ENCODE results near the gene COL13A1. TPM values are rescaled to one million over a fixed set of nuclear protein-coding genes. Genes with fewer than 3 reads are reported as not detected.
A peak's percentile ranks its signal among the peaks of the same experiment; 100 is the strongest.

COL13A1 gene
- total and polyA plus RNA-seq, 2 donors (not counting 1 experiment from before 2014, with no cell fraction given), result 5.7 to 7.4 TPM

DNA sequence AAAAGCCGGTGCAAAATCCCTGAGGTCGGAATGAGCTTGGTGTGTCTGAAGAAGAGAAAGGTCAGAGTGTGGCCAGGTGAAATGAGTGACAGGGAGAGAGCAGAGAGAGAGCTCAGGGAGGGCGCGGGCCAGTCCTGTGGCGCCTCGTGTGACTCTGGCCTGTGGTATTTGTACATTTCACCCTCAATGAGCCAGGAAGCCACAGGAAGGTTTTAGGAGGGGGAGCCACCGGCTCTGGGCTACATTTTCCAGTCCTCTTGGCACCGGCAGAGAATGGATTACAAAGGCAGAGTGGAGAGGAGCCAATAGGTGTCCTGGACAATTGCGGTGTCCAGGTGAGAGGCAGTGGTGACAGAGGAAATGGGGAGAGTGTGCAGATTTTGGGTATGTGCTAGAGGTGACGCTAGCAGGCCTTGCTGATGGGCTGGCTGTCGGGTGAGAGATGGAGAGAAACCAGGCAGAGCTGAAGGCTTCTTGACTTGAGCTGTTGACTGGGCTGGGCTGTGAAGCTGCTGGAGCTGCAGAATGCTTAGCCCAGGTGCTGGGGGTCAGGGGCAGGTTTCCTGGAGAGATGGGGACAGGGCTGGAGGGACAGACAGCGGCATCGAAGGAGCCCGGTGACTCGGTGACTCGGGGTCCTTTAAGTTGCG is 38.1 kb downstream of the COL13A1 start:
- Histone ChIP-seq H3K27ac (ENCODE audit: insufficient read depth, low read length) (no peak overlapping the region), H3K36me3 (ENCODE audit: control insufficient read depth, insufficient read depth, low read length) (no peaks in the 10 kb centered on the region), H3K4me1 (ENCODE audit: control insufficient read depth, extremely low read depth, insufficient read depth, low read length) (peaks cover 8% of the 10 kb centered on the region), H3K27me3 (ENCODE audit: control insufficient read depth, insufficient read depth, low read length) (no peaks in the 10 kb centered on the region), H3K4me3 (replicated peaks in 1 of 4; ENCODE audit: control extremely low read depth in 1 of 4, insufficient read depth in 1 of 4, low read depth in 3 of 4, low read length in 4 of 4) (no peak overlapping the region), H2AFZ (ENCODE audit: low read length) (no peak overlapping the region), H3K9me3 (ENCODE audit: control insufficient read depth, insufficient read depth, low read depth, low read length) (no peaks in the 10 kb centered on the region), H3K79me2 (ENCODE audit: control insufficient read depth, insufficient read depth, low read length) (no peaks in the 10 kb centered on the region), H4K20me1 (ENCODE audit: control insufficient read depth, extremely low read depth, insufficient read depth, low read length) (no peaks in the 10 kb centered on the region), H3K9ac (ENCODE audit: insufficient read depth, low read length) (no peak overlapping the region), H3K4me2 (ENCODE audit: extremely low read depth, insufficient read depth, low read length) (no peak overlapping the region)
- TF ChIP-seq, protein P1, sequence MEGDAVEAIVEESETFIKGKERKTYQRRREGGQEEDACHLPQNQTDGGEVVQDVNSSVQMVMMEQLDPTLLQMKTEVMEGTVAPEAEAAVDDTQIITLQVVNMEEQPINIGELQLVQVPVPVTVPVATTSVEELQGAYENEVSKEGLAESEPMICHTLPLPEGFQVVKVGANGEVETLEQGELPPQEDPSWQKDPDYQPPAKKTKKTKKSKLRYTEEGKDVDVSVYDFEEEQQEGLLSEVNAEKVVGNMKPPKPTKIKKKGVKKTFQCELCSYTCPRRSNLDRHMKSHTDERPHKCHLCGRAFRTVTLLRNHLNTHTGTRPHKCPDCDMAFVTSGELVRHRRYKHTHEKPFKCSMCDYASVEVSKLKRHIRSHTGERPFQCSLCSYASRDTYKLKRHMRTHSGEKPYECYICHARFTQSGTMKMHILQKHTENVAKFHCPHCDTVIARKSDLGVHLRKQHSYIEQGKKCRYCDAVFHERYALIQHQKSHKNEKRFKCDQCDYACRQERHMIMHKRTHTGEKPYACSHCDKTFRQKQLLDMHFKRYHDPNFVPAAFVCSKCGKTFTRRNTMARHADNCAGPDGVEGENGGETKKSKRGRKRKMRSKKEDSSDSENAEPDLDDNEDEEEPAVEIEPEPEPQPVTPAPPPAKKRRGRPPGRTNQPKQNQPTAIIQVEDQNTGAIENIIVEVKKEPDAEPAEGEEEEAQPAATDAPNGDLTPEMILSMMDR (conservative IDR thresholded peaks at IDR 0.05 in 1 of 2, IDR thresholded peaks at IDR 0.05 in 1 of 2; ENCODE audit: low read depth in 1 of 2, low read length in 2 of 2), result no peak
- no peak for TF ChIP-seq EZH2 (IDR thresholded peaks at IDR 0.05; ENCODE audit: low read length, missing control alignments)
- DNase-seq (ENCODE audit: low read depth in 2 of 2), result peak; percentile 55 to 86

DNA sequence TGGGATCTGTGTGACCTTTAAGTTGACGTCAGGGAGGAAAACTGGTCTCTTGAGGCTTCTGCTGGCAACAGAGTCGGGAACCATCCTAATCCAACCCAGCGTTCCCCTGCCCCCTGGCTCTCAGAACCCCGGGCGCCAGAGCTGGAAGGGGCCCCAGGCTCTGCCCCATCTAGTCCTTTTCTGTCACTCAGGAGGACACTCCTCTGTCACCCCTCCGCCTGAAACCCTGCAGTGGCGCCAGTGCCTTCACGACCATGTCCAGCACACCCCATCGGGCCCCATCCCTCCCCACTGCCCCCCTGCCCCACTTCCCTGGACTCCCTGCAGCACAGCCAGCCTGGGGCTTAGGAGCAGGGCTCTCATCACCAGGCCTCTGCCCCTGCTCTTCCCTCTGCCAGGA is 39.1 kb downstream of the COL13A1 start:
- no peaks in the 10 kb centered on the region for H3K36me3 ChIP-seq (ENCODE audit: control insufficient read depth, insufficient read depth, low read length)
- no peak for DNase-seq (ENCODE audit: low read depth in 2 of 2)
- no peak overlapping the region for H2AFZ ChIP-seq (ENCODE audit: low read length)
- H3K27ac ChIP-seq (ENCODE audit: insufficient read depth, low read length), result no peak overlapping the region
- no peak overlapping the region for H3K9ac ChIP-seq (ENCODE audit: insufficient read depth, low read length)
- H3K4me3 ChIP-seq (replicated peaks in 1 of 4; ENCODE audit: control extremely low read depth in 1 of 4, insufficient read depth in 1 of 4, low read depth in 3 of 4, low read length in 4 of 4), result no peak overlapping the region
- no peaks in the 10 kb centered on the region for H3K27me3 ChIP-seq (ENCODE audit: control insufficient read depth, insufficient read depth, low read length)
- no peaks in the 10 kb centered on the region for H3K9me3 ChIP-seq (ENCODE audit: control insufficient read depth, insufficient read depth, low read depth, low read length)
- no peaks in the 10 kb centered on the region for H3K79me2 ChIP-seq (ENCODE audit: control insufficient read depth, insufficient read depth, low read length)
- H3K4me1 ChIP-seq (ENCODE audit: control insufficient read depth, extremely low read depth, insufficient read depth, low read length), result peaks cover 11% of the 10 kb centered on the region
- H4K20me1 ChIP-seq (ENCODE audit: control insufficient read depth, extremely low read depth, insufficient read depth, low read length), result no peaks in the 10 kb centered on the region
- no peak overlapping the region for H3K4me2 ChIP-seq (ENCODE audit: extremely low read depth, insufficient read depth, low read length)
- TF ChIP-seq, protein P1 (conservative IDR thresholded peaks at IDR 0.05 in 1 of 2, IDR thresholded peaks at IDR 0.05 in 1 of 2; ENCODE audit: low read depth in 1 of 2, low read length in 2 of 2), result no peak
- TF ChIP-seq EZH2 (IDR thresholded peaks at IDR 0.05; ENCODE audit: low read length, missing control alignments), result no peak

DNA sequence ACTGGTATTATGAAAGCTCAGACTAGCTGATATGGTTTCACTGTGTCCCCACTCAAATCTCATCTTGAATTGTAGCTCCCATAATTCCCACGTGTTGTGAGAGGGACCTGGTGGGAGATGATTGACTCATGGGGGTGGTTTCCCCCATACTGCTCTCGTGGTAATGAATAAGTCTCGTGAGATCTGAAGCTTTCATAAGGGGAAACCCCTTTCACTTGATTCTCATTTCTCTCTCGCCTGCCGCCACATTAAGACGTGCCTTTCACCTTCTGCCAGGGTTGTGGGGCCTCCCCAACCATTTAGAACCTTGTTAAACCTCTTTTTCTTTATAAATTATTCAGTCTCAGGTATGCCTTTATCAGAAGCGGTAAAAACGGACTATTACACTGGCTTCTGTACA is 40.3 kb downstream of the COL13A1 start:
- H3K4me3 ChIP-seq (replicated peaks in 1 of 4; ENCODE audit: control extremely low read depth in 1 of 4, insufficient read depth in 1 of 4, low read depth in 3 of 4, low read length in 4 of 4), result no peak overlapping the region
- H3K4me1 ChIP-seq (ENCODE audit: control insufficient read depth, extremely low read depth, insufficient read depth, low read length), result peaks cover 22% of the 10 kb centered on the region
- no peak overlapping the region for H3K9ac ChIP-seq (ENCODE audit: insufficient read depth, low read length)
- H3K27me3 ChIP-seq (ENCODE audit: control insufficient read depth, insufficient read depth, low read length), result no peaks in the 10 kb centered on the region
- H3K79me2 ChIP-seq (ENCODE audit: control insufficient read depth, insufficient read depth, low read length), result no peaks in the 10 kb centered on the region
- no peaks in the 10 kb centered on the region for H3K36me3 ChIP-seq (ENCODE audit: control insufficient read depth, insufficient read depth, low read length)
- no peak for DNase-seq (ENCODE audit: low read depth in 2 of 2)
- TF ChIP-seq EZH2 (IDR thresholded peaks at IDR 0.05; ENCODE audit: low read length, missing control alignments), result no peak
- TF ChIP-seq, protein P1 (conservative IDR thresholded peaks at IDR 0.05 in 1 of 2, IDR thresholded peaks at IDR 0.05 in 1 of 2; ENCODE audit: low read depth in 1 of 2, low read length in 2 of 2), result no peak
- H3K4me2 ChIP-seq (ENCODE audit: extremely low read depth, insufficient read depth, low read length), result no peak overlapping the region
- H4K20me1 ChIP-seq (ENCODE audit: control insufficient read depth, extremely low read depth, insufficient read depth, low read length), result no peaks in the 10 kb centered on the region
- no peak overlapping the region for H2AFZ ChIP-seq (ENCODE audit: low read length)
- no peaks in the 10 kb centered on the region for H3K9me3 ChIP-seq (ENCODE audit: control insufficient read depth, insufficient read depth, low read depth, low read length)
- H3K27ac ChIP-seq (ENCODE audit: insufficient read depth, low read length), result no peak overlapping the region
